CD4-positive, alpha-beta T cell treated with Interleukin-15 for 4 hours (primary cell): ENCODE results near the gene TTLL11.

Experiments
- DNase-seq: peaks from one replicate; pipeline ENCODE4 v3.0.0-alpha.2; 2020; ENCODE audit warnings: low spot score

The TTLL11 gene

DNA sequence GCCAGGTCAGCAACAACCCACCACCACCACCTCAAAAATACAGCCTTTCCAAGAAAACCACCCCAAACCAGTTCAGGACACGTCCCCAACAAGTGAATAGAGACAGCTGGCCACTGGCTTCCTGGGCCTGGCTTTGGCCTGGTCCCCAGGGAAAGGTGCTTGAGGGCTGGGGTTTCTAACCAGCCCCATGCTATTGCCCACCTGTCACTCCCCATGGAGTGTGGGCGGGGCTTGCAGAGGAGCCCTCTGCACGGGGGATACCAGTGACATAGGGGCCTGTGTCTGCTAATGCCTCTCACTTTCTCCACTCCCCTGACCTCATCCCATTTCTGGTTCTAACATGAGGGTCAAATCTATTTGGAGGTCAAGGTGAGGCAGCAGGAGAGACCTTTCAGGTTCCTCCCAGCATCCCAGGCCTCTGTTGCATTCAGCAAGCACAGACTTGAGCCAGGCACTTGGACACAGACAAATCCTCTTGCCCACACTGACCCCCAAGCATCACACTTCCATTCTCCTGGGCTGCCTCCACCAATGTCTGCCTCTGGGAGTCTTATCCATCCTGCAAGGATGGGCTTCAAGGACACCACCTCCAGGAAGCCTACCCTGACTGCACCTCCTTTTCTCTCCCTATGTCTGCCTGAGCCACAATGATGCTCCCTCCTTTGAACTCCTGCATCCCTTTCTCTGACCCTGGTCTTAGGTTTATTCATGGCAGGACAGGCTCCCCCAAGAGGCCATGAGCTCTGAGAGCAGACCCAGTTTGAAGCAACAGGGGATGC, 16.1 kb upstream of the TTLL11 start:
- DNase-seq, result no peak

DNA sequence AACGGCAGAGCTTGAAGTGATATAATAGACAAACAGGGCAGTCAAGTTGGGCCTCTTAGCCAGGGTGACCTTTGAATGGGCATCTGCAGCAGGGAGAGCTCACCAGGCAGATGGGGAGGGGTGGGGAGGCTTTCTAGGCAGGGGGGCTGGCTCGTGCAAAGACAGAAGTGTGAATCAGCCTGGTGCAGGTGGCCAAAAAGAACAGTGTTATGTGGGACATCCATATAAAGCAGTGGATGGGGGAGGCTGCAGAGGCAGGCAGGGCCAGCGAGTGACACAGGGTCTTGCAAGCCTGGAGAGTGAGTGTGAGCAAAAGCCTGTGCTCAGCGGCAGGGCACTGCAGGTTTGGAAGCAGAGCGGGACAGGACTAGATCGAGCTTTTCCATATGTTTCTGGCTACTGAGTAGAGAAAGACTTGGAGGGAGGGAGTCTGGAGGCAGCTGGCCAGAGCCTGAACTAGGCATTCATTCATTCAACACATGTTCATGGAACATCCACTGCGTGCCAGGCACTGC, 14.2 kb upstream of the TTLL11 start:
- DNase-seq, result no peak

- no peak for DNase-seq
These were observed 13.5 kb upstream of the TTLL11 start for GRCh38 chr9:122106576-122106975.

- no peak for DNase-seq
These were observed 10.9 kb upstream of the TTLL11 start for GRCh38 chr9:122103985-122104384.

DNA sequence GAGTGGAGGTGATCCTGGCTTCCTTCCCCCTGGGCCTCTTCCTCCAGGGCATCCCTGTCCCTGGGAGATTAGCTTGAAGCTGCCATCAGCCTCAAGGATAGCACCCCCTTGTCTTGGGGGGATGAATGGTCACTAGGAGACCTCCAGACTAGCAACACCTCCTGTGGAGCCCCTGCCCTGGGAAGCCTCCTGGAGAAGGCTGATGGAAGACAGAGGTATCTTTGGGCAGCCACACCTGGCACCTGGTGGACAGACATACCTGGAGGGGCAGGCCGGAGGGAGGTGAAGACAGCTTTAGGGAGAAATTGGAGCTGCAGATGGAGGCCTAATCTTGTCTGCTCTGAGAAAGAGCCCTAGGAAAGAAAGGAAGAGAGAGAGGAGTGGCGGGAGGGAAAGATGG, 9.0 kb upstream of the TTLL11 start:
- no peak for DNase-seq

DNA sequence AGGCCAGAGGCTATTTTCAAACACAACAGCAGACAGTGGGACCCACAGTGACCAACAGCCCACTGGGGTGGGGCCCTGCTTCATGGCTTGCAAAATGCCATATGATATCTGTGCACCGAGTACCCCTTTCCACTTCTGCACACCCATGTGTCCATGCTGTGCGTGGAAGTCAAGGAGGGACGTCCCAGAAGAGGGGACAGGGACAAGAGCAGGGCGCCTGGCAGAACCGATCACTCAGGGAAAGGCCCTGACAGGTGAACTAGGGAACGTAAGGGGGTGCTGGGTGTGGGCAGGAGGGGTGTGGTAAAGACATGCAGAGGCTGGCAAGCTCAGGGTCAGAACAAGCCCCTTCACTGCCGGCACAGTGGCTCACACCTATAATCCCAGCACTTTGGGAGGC, 7.6 kb upstream of the TTLL11 start:
- no peak for DNase-seq

- DNase-seq, result peak; percentile 76
These were observed 6.3 kb upstream of the TTLL11 start for GRCh38 chr9:122099271-122099869.

DNA sequence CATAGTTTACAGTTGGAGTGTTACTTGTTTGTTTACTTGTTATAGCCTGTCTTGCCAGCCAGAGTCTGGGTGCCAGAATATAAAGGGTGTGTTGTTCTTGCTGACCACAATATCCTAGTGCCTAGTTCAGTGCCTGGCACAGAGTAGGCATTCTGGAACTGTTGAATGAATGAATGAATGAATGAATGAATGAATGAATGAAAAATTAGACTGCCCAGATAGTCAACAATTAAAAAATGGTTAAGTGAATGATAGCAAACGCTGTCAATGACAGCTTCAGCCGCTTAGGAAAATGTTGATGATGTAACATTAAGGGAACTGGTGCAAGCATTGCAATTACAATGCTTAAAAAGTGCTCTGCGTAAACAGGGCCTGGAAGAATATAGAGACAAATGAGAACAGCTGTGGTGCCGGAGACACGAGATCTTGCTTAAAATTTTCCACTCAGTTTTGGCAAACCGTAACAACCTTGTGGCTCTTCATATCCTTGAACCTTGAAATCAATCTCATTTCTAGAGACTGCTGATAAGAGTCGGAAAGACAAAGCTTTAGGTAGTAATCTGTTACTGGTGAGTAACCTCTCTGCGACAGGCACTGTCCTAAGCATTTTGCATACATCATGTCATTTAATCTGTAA, 4.7 kb upstream of the TTLL11 start:
- no peak for DNase-seq

- no peak for DNase-seq
These were observed 3.7 kb upstream of the TTLL11 start for GRCh38 chr9:122096620-122097415.

DNA sequence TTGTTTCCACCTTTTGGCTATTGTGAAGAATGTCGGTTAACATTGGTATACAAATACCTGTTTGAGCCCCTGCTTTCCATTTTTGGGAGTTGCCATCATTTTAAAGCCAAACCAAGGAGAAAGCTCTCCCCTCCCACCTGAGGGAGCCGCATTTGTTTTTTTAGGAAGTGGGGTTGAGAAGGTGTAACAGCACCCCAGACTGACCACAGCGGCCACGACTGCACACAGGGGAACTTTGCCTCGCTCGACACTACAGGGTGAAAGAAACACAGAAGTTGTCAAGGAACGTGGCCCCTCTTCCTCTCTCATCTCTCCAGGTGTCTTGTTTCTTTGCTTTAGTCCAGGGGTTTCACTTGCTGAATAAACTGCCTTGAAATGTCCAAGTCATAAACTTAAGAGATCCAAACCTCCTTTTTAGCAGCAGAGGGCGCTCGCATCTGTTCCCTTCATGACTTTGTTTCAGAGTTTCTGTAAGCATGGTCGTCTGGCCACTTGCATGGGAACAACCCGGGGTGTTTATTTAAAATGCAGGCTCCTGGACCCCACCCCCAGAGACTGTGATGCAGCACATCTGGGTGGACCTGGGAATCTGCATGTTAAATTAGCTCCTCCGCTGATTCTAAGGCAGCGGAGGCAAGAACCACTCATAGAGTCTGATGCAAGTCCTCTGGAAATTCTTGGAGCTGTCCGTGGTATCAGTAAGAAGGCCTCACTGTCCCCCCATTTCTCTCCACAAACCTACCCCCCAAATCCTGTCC, 2.1 kb upstream of the TTLL11 start:
- DNase-seq, result peak; percentile 52

GRCh38 chr9:122091682-122092592, 1.2 kb downstream of the TTLL11 start:
- no peak for DNase-seq

DNA sequence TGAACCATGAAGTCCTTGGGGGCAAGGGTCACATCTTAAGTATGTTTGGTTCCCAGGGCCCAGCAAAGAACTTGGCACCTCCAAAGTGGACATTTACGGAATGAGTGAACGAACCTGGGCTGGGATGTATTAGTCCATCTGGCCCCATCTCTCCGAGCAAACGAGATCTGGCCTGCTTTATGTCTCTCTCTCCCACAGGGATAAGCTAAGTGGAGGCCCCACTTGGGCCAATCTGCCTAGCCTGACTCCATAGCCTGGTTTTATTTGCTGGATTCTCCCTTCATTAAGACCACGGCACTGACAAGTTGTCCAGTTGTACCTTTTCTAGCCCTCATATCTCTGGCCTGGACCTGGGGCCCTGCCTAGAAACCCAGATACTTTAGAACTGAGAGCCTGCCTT, 2.1 kb downstream of the TTLL11 start:
- DNase-seq, result no peak

- DNase-seq, result no peak
These were observed 2.7 kb downstream of the TTLL11 start for GRCh38 chr9:122090287-122090883.

DNA sequence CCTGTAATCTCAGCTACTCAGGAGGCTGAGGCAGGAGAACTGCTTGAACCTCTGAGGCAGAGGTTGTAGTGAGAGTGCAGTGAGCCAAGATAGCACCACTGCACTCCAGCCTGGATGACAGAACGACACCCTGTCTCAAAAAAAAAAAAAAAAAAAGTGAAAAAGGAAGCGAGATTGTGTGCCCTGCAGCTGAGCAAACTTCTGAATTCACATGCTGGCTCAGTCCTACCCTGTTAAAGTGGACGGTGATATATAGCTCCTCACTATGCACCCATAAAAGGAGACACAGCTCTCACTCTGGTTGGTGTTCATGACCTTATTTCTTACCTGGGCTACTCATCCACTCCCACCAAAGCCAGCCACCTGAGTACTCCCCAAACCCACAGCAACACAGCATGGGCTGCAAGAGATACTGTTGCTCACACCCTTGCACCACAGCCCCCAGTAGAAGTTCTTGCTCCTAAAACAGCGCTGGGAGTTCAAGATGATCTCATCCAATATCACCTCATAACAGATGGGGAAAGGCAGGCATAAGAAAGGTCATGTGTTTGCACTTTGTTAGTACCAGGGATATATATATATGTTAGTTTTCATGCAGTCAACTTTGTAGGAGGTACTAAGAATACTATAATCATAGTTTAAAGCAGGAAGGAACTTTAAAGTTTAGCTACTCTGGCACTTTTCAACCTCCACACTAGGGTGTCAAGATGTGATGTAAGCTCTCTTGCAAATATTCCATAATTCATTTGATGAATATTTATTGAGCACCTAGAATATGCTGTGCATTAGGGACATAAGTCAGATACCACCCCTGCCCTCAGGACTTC, 4.0 kb downstream of the TTLL11 start:
- DNase-seq, result no peak

GRCh38 chr9:122087406-122088200, 5.5 kb downstream of the TTLL11 start:
- DNase-seq, result no peak

- no peak for DNase-seq
These were observed 6.2 kb downstream of the TTLL11 start for GRCh38 chr9:122086873-122087272.

DNA sequence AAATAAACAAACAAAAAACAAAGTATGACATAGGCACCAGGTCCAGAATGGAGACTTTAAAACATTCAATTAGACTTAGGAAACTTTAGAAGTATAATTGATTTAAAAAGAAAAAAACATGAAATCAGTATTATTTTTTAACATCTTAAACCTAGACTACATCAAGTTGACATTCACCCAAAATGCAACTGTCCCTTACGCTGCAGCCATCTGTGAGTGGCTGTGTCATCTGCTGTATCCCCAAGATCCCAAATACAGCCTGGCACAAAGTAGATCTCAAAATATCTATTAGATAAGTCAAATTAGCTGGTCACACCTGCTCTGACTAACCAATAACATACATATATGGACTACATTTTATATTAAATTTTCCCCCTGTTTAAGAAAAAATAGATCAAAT, 7.8 kb downstream of the TTLL11 start:
- DNase-seq, result no peak

- DNase-seq, result no peak
These were observed 9.0 kb downstream of the TTLL11 start for GRCh38 chr9:122084026-122084675.
